ENCODE data around the gene RDH16. TPM values are rescaled to one million over a fixed set of nuclear protein-coding genes. Genes with fewer than 3 reads are reported as not detected.
"Not testable (repeated sequence)": the region's sequence is repeated elsewhere in the genome, so short reads cannot be mapped to it uniquely, and the experiment has no call there.

RDH16 gene
- total RNA-seq, 1 experiment from 2014 or later, result 0.59 TPM

- H2AFZ ChIP-seq (ENCODE audit: low read depth, low read length, poor library complexity, severe bottlenecking); DNase-seq (ENCODE audit: low read depth, low spot score); H3K4me2 ChIP-seq (ENCODE audit: low read length); intact Hi-C loops (cut with micrococcal nuclease); BruUV-seq (replicated peaks); H3K27me3 ChIP-seq (ENCODE audit: insufficient read depth, low read length); H3K4me1 ChIP-seq (ENCODE audit: control insufficient read depth in 1 of 2, insufficient read depth in 2 of 2, low read length in 2 of 2); H3K4me3 ChIP-seq (replicated peaks in 1 of 2; ENCODE audit: low read depth in 1 of 2, low read length in 2 of 2); H3K9ac ChIP-seq (ENCODE audit: low read length); ATAC-seq; H3K36me3 ChIP-seq (ENCODE audit: control insufficient read depth in 1 of 2, insufficient read depth in 2 of 2, low read length in 2 of 2); H3K9me2 ChIP-seq (ENCODE audit: insufficient read depth); CTCF ChIA-PET; H3K27ac ChIP-seq (ENCODE audit: low read depth, low read length); H4K20me1 ChIP-seq (ENCODE audit: insufficient read depth); RAD21 ChIA-PET (ENCODE audit: low non-redundant PET in 1 of 2, low total read pairs in 2 of 2, uncharacterized antibody in 2 of 2, unreplicated experiment in 2 of 2); POLR2A ChIA-PET; H3K79me2 ChIP-seq (ENCODE audit: insufficient read depth, low read length); H3K9me3 ChIP-seq (ENCODE audit: control insufficient read depth in 1 of 2, insufficient read depth in 1 of 2, low read depth in 1 of 2, low read length in 2 of 2): not testable (repeated sequence)
Measured at GRCh38 chr12:56977361-56977760, 20.0 kb upstream of the RDH16 start.

DNA sequence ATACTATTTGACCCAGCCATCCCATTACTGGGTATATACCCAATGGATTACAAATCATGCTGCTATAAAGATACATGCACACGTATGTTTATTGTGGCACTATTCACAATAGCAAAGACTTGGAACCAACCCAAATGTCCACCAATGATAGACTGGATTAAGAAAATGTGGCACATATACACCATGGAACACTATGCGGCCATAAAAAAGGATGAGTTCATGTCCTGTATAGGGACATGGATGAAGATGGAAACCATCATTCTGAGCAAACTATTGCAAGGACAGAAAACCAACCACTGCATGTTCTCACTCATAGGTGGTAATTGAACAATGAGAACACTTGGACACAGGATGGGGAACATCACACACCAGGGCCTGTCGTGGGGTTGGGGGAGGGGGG is 16.8 kb upstream of the RDH16 start:
- H3K27ac ChIP-seq (ENCODE audit: low read depth, low read length); CTCF ChIA-PET; H2AFZ ChIP-seq (ENCODE audit: low read depth, low read length, poor library complexity, severe bottlenecking); H3K9me3 ChIP-seq (ENCODE audit: control insufficient read depth in 1 of 2, insufficient read depth in 1 of 2, low read depth in 1 of 2, low read length in 2 of 2); H3K4me3 ChIP-seq (replicated peaks in 1 of 2; ENCODE audit: low read depth in 1 of 2, low read length in 2 of 2); H4K20me1 ChIP-seq (ENCODE audit: insufficient read depth); BruUV-seq (replicated peaks); H3K36me3 ChIP-seq (ENCODE audit: control insufficient read depth in 1 of 2, insufficient read depth in 2 of 2, low read length in 2 of 2); H3K79me2 ChIP-seq (ENCODE audit: insufficient read depth, low read length); H3K9ac ChIP-seq (ENCODE audit: low read length); ATAC-seq; H3K4me1 ChIP-seq (ENCODE audit: control insufficient read depth in 1 of 2, insufficient read depth in 2 of 2, low read length in 2 of 2); POLR2A ChIA-PET; RAD21 ChIA-PET (ENCODE audit: low non-redundant PET in 1 of 2, low total read pairs in 2 of 2, uncharacterized antibody in 2 of 2, unreplicated experiment in 2 of 2); H3K4me2 ChIP-seq (ENCODE audit: low read length); DNase-seq (ENCODE audit: low read depth, low spot score); H3K9me2 ChIP-seq (ENCODE audit: insufficient read depth); H3K27me3 ChIP-seq (ENCODE audit: insufficient read depth, low read length); intact Hi-C loops (cut with micrococcal nuclease): not testable (repeated sequence)

- H3K4me1 ChIP-seq (ENCODE audit: control insufficient read depth in 1 of 2, insufficient read depth in 2 of 2, low read length in 2 of 2); H3K27ac ChIP-seq (ENCODE audit: low read depth, low read length); H3K79me2 ChIP-seq (ENCODE audit: insufficient read depth, low read length); DNase-seq (ENCODE audit: low read depth, low spot score); POLR2A ChIA-PET; H4K20me1 ChIP-seq (ENCODE audit: insufficient read depth); BruUV-seq (replicated peaks); H3K9me3 ChIP-seq (ENCODE audit: control insufficient read depth in 1 of 2, insufficient read depth in 1 of 2, low read depth in 1 of 2, low read length in 2 of 2); H2AFZ ChIP-seq (ENCODE audit: low read depth, low read length, poor library complexity, severe bottlenecking); H3K9me2 ChIP-seq (ENCODE audit: insufficient read depth); H3K4me2 ChIP-seq (ENCODE audit: low read length); H3K4me3 ChIP-seq (replicated peaks in 1 of 2; ENCODE audit: low read depth in 1 of 2, low read length in 2 of 2); H3K27me3 ChIP-seq (ENCODE audit: insufficient read depth, low read length); ATAC-seq; intact Hi-C loops (cut with micrococcal nuclease); RAD21 ChIA-PET (ENCODE audit: low non-redundant PET in 1 of 2, low total read pairs in 2 of 2, uncharacterized antibody in 2 of 2, unreplicated experiment in 2 of 2); H3K36me3 ChIP-seq (ENCODE audit: control insufficient read depth in 1 of 2, insufficient read depth in 2 of 2, low read length in 2 of 2); CTCF ChIA-PET; H3K9ac ChIP-seq (ENCODE audit: low read length): not testable (repeated sequence)
Measured at GRCh38 chr12:56968910-56969309, 11.5 kb upstream of the RDH16 start.

GRCh38 chr12:56965997-56966642 is 8.7 kb upstream of the RDH16 start:
- POLR2A ChIA-PET; H3K27me3 ChIP-seq (ENCODE audit: insufficient read depth, low read length); H4K20me1 ChIP-seq (ENCODE audit: insufficient read depth); H3K27ac ChIP-seq (ENCODE audit: low read depth, low read length); H3K4me1 ChIP-seq (ENCODE audit: control insufficient read depth in 1 of 2, insufficient read depth in 2 of 2, low read length in 2 of 2); CTCF ChIA-PET; intact Hi-C loops (cut with micrococcal nuclease); BruUV-seq (replicated peaks); H3K9ac ChIP-seq (ENCODE audit: low read length); H3K4me2 ChIP-seq (ENCODE audit: low read length); DNase-seq (ENCODE audit: low read depth, low spot score); H2AFZ ChIP-seq (ENCODE audit: low read depth, low read length, poor library complexity, severe bottlenecking); H3K4me3 ChIP-seq (replicated peaks in 1 of 2; ENCODE audit: low read depth in 1 of 2, low read length in 2 of 2); H3K9me3 ChIP-seq (ENCODE audit: control insufficient read depth in 1 of 2, insufficient read depth in 1 of 2, low read depth in 1 of 2, low read length in 2 of 2); RAD21 ChIA-PET (ENCODE audit: low non-redundant PET in 1 of 2, low total read pairs in 2 of 2, uncharacterized antibody in 2 of 2, unreplicated experiment in 2 of 2); H3K9me2 ChIP-seq (ENCODE audit: insufficient read depth); ATAC-seq; H3K36me3 ChIP-seq (ENCODE audit: control insufficient read depth in 1 of 2, insufficient read depth in 2 of 2, low read length in 2 of 2); H3K79me2 ChIP-seq (ENCODE audit: insufficient read depth, low read length): not testable (repeated sequence)

GRCh38 chr12:56965124-56965523 is 7.7 kb upstream of the RDH16 start:
- H2AFZ ChIP-seq (ENCODE audit: low read depth, low read length, poor library complexity, severe bottlenecking); ATAC-seq; DNase-seq (ENCODE audit: low read depth, low spot score); H3K36me3 ChIP-seq (ENCODE audit: control insufficient read depth in 1 of 2, insufficient read depth in 2 of 2, low read length in 2 of 2); H3K4me2 ChIP-seq (ENCODE audit: low read length); RAD21 ChIA-PET (ENCODE audit: low non-redundant PET in 1 of 2, low total read pairs in 2 of 2, uncharacterized antibody in 2 of 2, unreplicated experiment in 2 of 2); intact Hi-C loops (cut with micrococcal nuclease); H3K9ac ChIP-seq (ENCODE audit: low read length); H4K20me1 ChIP-seq (ENCODE audit: insufficient read depth); H3K9me3 ChIP-seq (ENCODE audit: control insufficient read depth in 1 of 2, insufficient read depth in 1 of 2, low read depth in 1 of 2, low read length in 2 of 2); BruUV-seq (replicated peaks); POLR2A ChIA-PET; CTCF ChIA-PET; H3K4me3 ChIP-seq (replicated peaks in 1 of 2; ENCODE audit: low read depth in 1 of 2, low read length in 2 of 2); H3K9me2 ChIP-seq (ENCODE audit: insufficient read depth); H3K27me3 ChIP-seq (ENCODE audit: insufficient read depth, low read length); H3K79me2 ChIP-seq (ENCODE audit: insufficient read depth, low read length); H3K27ac ChIP-seq (ENCODE audit: low read depth, low read length); H3K4me1 ChIP-seq (ENCODE audit: control insufficient read depth in 1 of 2, insufficient read depth in 2 of 2, low read length in 2 of 2): not testable (repeated sequence)
